IMR-90 (cell line): ENCODE measurements around the gene FTCDNL1. TPM values are rescaled to one million over a fixed set of nuclear protein-coding genes. Genes with fewer than 3 reads are reported as not detected.

Experiments used
- ATAC-seq: fragments of 200-7000 bp; cut with Tn5 transposase; 2 replicates; pipeline ENCODE4 v1.9.1; 2020; ENCODE audit warnings: low read depth, mild to moderate bottlenecking, moderate library complexity
- BruUV-seq: library from RNA; stranded (reverse); fragments of 400-500 nt; replicated peaks from 2 replicates; lab custom pipeline; 2021; lab: Mats Ljungman, UMichigan
- CTCF ChIA-PET: fragments of 300-600 bp; formaldehyde crosslinking; extraction: SDS; loops from one replicate; lab custom pipeline; 2021; ENCODE audit warnings: antibody characterized with exemption; lab: Yijun Ruan, JAX
- POLR2A ChIA-PET: fragments of 300-600 bp; sonication (Branson Sonifier 250); formaldehyde crosslinking; loops from one replicate; lab custom pipeline; 2022; ENCODE audit warnings: antibody characterized with exemption; ENCODE audit not compliant: unreplicated experiment; lab: Charles Lee
- DNase-seq: peaks from one replicate; pipeline ENCODE4 v3.0.0; 2013
- H2AFZ ChIP-seq: replicated peaks from 2 replicates; pipeline ENCODE3; 2013; ENCODE audit warnings: low read length, mild to moderate bottlenecking; ENCODE audit not compliant: poor library complexity
- H2AK5ac ChIP-seq: 2 replicates; pipeline ENCODE4 v1.6.1; 2013; ENCODE audit warnings: low read depth, low read length, inconsistent platforms
- H2AK9ac ChIP-seq: replicated peaks from 2 replicates; pipeline ENCODE3; 2013; ENCODE audit warnings: mild to moderate bottlenecking, low read depth, low read length, moderate library complexity; ENCODE audit not compliant: poor library complexity
- H2BK120ac ChIP-seq: 2 replicates; pipeline ENCODE4 v1.6.1; 2013; ENCODE audit warnings: low read depth, low read length, inconsistent platforms
- H2BK15ac ChIP-seq: 3 replicates; pipeline ENCODE4 v1.6.1; 2013; ENCODE audit warnings: low read depth, low read length, inconsistent platforms
- H2BK20ac ChIP-seq: 2 replicates; pipeline ENCODE4 v1.6.1; 2013; ENCODE audit warnings: low read depth, mild to moderate bottlenecking, inconsistent platforms, low read length, moderate library complexity
- H2BK5ac ChIP-seq: 2 replicates; pipeline ENCODE4 v1.6.1; 2013; ENCODE audit warnings: mild to moderate bottlenecking, low read depth, low read length, inconsistent platforms; ENCODE audit not compliant: poor library complexity, severe bottlenecking
- H3K14ac ChIP-seq: replicated peaks from 2 replicates; pipeline ENCODE4 v1.6.1; 2013; ENCODE audit warnings: low read depth, low read length, inconsistent platforms
- H3K18ac ChIP-seq: 2 replicates; pipeline ENCODE4 v1.6.1; 2013; ENCODE audit warnings: low read depth, low read length, control low read depth
- H3K23ac ChIP-seq: 2 replicates; pipeline ENCODE4 v1.6.1; 2013; ENCODE audit warnings: low read depth, low read length, inconsistent platforms
- H3K27ac ChIP-seq: 2 replicates; pipeline ENCODE4 v1.5.1; 2013; ENCODE audit warnings: mild to moderate bottlenecking, control low read depth, low read length; ENCODE audit not compliant: insufficient read depth
- H3K27me3 ChIP-seq: 2 replicates; pipeline ENCODE4 v1.6.1; 2013; ENCODE audit warnings: low read length; ENCODE audit not compliant: control insufficient read depth, insufficient read depth
- H3K36me3 ChIP-seq: 2 replicates; pipeline ENCODE4 v1.6.1; 2013; ENCODE audit warnings: low read length, mixed read lengths; ENCODE audit not compliant: control insufficient read depth, insufficient read depth
- H3K4ac ChIP-seq: 2 replicates; pipeline ENCODE4 v1.6.1; 2013; ENCODE audit warnings: low read depth, low read length, inconsistent platforms
- H3K4me1 ChIP-seq: 2 replicates; pipeline ENCODE4 v1.6.1; 2013; ENCODE audit warnings: low read length, mixed read lengths; ENCODE audit not compliant: control insufficient read depth, insufficient read depth
- H3K4me2 ChIP-seq: 2 replicates; pipeline ENCODE4 v1.6.1; 2013; ENCODE audit warnings: low read depth, mild to moderate bottlenecking, control low read depth, low read length, moderate library complexity
- H3K4me3 ChIP-seq: 2 replicates; pipeline ENCODE4 v1.5.1; 2013; ENCODE audit warnings: low read depth, mild to moderate bottlenecking, control low read depth, low read length, moderate library complexity; ENCODE audit not compliant: insufficient read depth
- H3K56ac ChIP-seq: 2 replicates; pipeline ENCODE4 v1.6.1; 2013; ENCODE audit warnings: low read length, inconsistent platforms; ENCODE audit not compliant: insufficient read depth; ENCODE audit errors: extremely low read depth
- H3K79me1 ChIP-seq, 2 experiments: 2 replicates each; pipeline ENCODE4 v1.6.1; 2013; ENCODE audit warnings: low read length in 2 of 2, inconsistent platforms in 1 of 2, low read depth in 1 of 2
- H3K9ac ChIP-seq: 2 replicates; pipeline ENCODE4 v1.6.1; 2013; ENCODE audit warnings: low read depth, low read length, control low read depth
- H3K9me1 ChIP-seq: 2 replicates; pipeline ENCODE4 v1.6.1; 2013; ENCODE audit warnings: low read length, inconsistent platforms; ENCODE audit not compliant: insufficient read depth
- H3K9me3 ChIP-seq: 2 replicates; pipeline ENCODE4 v1.6.1; 2013; ENCODE audit warnings: low read length; ENCODE audit not compliant: control insufficient read depth, insufficient read depth
- H4K20me1 ChIP-seq: 2 replicates; pipeline ENCODE4 v1.6.1; 2013; ENCODE audit warnings: low read length, inconsistent platforms; ENCODE audit not compliant: insufficient read depth
- H4K5ac ChIP-seq: 2 replicates; pipeline ENCODE4 v1.6.1; 2013; ENCODE audit warnings: mild to moderate bottlenecking, low read depth, low read length, control low read depth
- H4K8ac ChIP-seq, 2 experiments: 2 replicates each; pipeline ENCODE4 v1.6.1; 2013; ENCODE audit warnings: low read depth in 2 of 2, low read length in 2 of 2, control low read depth in 1 of 2, inconsistent platforms in 1 of 2
- H4K91ac ChIP-seq: 2 replicates; pipeline ENCODE4 v1.6.1; 2013; ENCODE audit warnings: low read depth, low read length, inconsistent platforms; ENCODE audit not compliant: insufficient read depth
- POLR2A ChIP-seq: IDR thresholded peaks from 2 replicates; pipeline ENCODE4 v1.6.1; 2012; ENCODE audit warnings: mild to moderate bottlenecking, low read depth, low read length
- SMC3 ChIP-seq: fragments of 150-350 bp; IDR thresholded peaks from 2 replicates; pipeline ENCODE4 v1.6.1; 2016; ENCODE audit warnings: low read depth, mild to moderate bottlenecking, antibody characterized with exemption, low read length, moderate library complexity
- WGBS, 2 experiments: methylation state at CpG; one replicate each; pipeline versions ENCODE4 v1.1.5 to v1.1.7; 2013; ENCODE audit warnings: missing lambda C conversion rate in 2 of 2; ENCODE audit not compliant: insufficient read length in 1 of 2; ENCODE audit errors: extremely low coverage in 2 of 2; 5-methylcytosine and 5-hydroxymethylcytosine counted together
- dilution Hi-C: fragments of 300-500 bp; cut with HindIII; formaldehyde crosslinking; loops from one replicate; pipeline ENCODE4 v1.14.3; 2018; ENCODE audit warnings: low sequenced_read_pairs; ENCODE audit not compliant: unreplicated experiment
- in situ Hi-C: fragments of 300-500 bp; cut with MboI; formaldehyde crosslinking; loops from 3 replicates; pipeline ENCODE4 v1.14.3; 2019; ENCODE audit warnings: low sequenced_read_pairs, inconsistent platforms, mixed read lengths
- intact Hi-C: fragments of 100-400 bp; cut with micrococcal nuclease; formaldehyde crosslinking; loops from 2 replicates; pipeline ENCODE4 v1.10.0; 2022
- polyA plus RNA-seq, 3 experiments: library from polyadenylated mRNA; depleted of rRNA; stranded (reverse); fragments of >200 nt; gene quantifications; 2 replicates each; pipeline ENCODE4 v1.2.3, GENCODE V29; 2012; ENCODE audit warnings: low replicate concordance in 1 of 3
- total RNA-seq: library from RNA; depleted of rRNA; stranded (reverse); fragments of >200 nt; gene quantifications from 2 replicates; pipeline ENCODE4 v1.2.3, GENCODE V29; 2012

The FTCDNL1 gene
- total and polyA plus RNA-seq, 2 of the 4 experiments (the other 2 are of a cell fraction) = 0.18 to 0.21 TPM

DNA sequence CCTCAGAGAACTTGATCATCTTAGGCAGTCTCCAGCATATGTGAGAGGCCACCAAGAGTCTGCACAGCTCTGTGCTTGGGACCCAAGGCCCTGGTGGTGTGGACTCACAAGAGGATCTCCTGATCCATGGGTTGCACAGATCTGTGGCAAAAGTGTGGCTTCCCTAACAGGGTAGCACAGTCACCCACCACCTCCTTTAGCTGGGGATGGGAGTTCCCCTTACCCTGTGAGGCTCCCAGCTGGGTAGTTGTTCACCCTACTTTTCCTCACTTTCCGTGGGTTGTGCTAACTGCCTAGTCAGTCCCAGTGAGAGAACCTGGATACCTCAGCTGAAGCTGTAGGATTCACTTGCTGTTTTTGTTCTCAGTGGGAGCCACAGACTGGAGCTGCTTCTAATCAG, 123.7 kb downstream of the FTCDNL1 start:
- H4K8ac ChIP-seq = no peak overlapping the region
- H2AFZ ChIP-seq = no peak overlapping the region
- no peaks in the 10 kb centered on the region for H3K9me3 ChIP-seq
- H3K79me1 ChIP-seq = no peaks in the 10 kb centered on the region
- no peak overlapping the region for H3K4me3 ChIP-seq
- DNase-seq (no peak), ATAC-seq (no peak)
- no peak overlapping the region for H3K4ac ChIP-seq
- no peak overlapping the region for H2BK5ac ChIP-seq
- no peak overlapping the region for H3K18ac ChIP-seq
- no TSS peak for BruUV-seq
- CTCF ChIA-PET = interaction anchor here (0.9 to 1.4 kb wide), 2 partner anchors 13 to 18 kb away, joined by 3 to 4 read pairs; no protein-coding TSS in a partner anchor
- no peak overlapping the region for H4K91ac ChIP-seq
- H2BK120ac ChIP-seq = no peak overlapping the region
- no peaks in the 10 kb centered on the region; the same call in 1 of the 2 replicates for H3K27me3 ChIP-seq
- dilution Hi-C loops (no loop called here), intact Hi-C loops (no loop called here), in situ Hi-C loops (loop anchor here (25.0 kb wide), 1 partner anchor 1415 kb away; no protein-coding TSS in a partner anchor)
- no peaks in the 10 kb centered on the region for H3K36me3 ChIP-seq
- H2BK20ac ChIP-seq = no peak overlapping the region
- H3K4me2 ChIP-seq = no peak overlapping the region
- no peak overlapping the region for H4K5ac ChIP-seq
- no peaks in the 10 kb centered on the region for H3K4me1 ChIP-seq
- TF ChIP-seq SMC3 (no peak), POLR2A (no peak)
- no peak overlapping the region for H3K56ac ChIP-seq
- H4K20me1 ChIP-seq = no peaks in the 10 kb centered on the region
- H2BK15ac ChIP-seq = no peak overlapping the region
- no CpG with 5 or more reads among the region's 1 CpG for WGBS, 2 experiments
- H3K9me1 ChIP-seq = no peaks in the 10 kb centered on the region
- no peak overlapping the region for H2AK9ac ChIP-seq
- H2AK5ac ChIP-seq = no peak overlapping the region
- no peak overlapping the region for H3K14ac ChIP-seq
- H3K27ac ChIP-seq = no peak overlapping the region
- POLR2A ChIA-PET = no interaction called here
- H3K9ac ChIP-seq = no peak overlapping the region
- H3K23ac ChIP-seq = no peak overlapping the region
